Activated CD8-positive, alpha-beta memory T cell treated with anti-CD3 and anti-CD28 coated beads, Interleukin-2, amount 50 U/mL, for 24 hours (primary cell): ENCODE results near the gene ICE1.
"Not testable (repeated sequence)": the region's sequence is repeated elsewhere in the genome, so short reads cannot be mapped to it uniquely, and the experiment has no call there.

ENCODE experiments used
- DNase-seq: peaks from one replicate; pipeline ENCODE4 v3.0.0-alpha.2; 2020; ENCODE audit errors: extremely low read depth

Gene ICE1

GRCh38 chr5:5453131-5453530 is 30.7 kb downstream of the ICE1 start:
- no peak for DNase-seq

GRCh38 chr5:5454391-5454790 is 31.9 kb downstream of the ICE1 start:
- no peak for DNase-seq

- no peak for DNase-seq
These were observed 34.4 kb downstream of the ICE1 start for GRCh38 chr5:5456858-5457257.

- DNase-seq = no peak
These were observed 37.8 kb downstream of the ICE1 start for GRCh38 chr5:5460311-5460710.

GRCh38 chr5:5461012-5461411 is 38.5 kb downstream of the ICE1 start:
- no peak for DNase-seq

GRCh38 chr5:5464036-5464715 is 41.7 kb downstream of the ICE1 start:
- no peak for DNase-seq

- DNase-seq = no peak
These were observed 43.8 kb downstream of the ICE1 start for GRCh38 chr5:5466227-5466626.

GRCh38 chr5:5467737-5468136 is 45.3 kb downstream of the ICE1 start:
- DNase-seq = no peak

- no peak for DNase-seq
These were observed 48.5 kb downstream of the ICE1 start for GRCh38 chr5:5470933-5471332.

GRCh38 chr5:5473226-5473625 is 50.7 kb downstream of the ICE1 start:
- DNase-seq = no peak

- DNase-seq = no peak
These were observed 52.5 kb downstream of the ICE1 start for GRCh38 chr5:5474961-5475360.

- DNase-seq = no peak
These were observed 53.5 kb downstream of the ICE1 start for GRCh38 chr5:5475975-5476374.

GRCh38 chr5:5479578-5479977 is 57.1 kb downstream of the ICE1 start:
- not testable (repeated sequence) for DNase-seq

GRCh38 chr5:5480481-5481111 is 58.1 kb downstream of the ICE1 start:
- no peak for DNase-seq

GRCh38 chr5:5481206-5481605 is 58.7 kb downstream of the ICE1 start:
- DNase-seq = no peak

- DNase-seq = no peak
These were observed 59.2 kb downstream of the ICE1 start for GRCh38 chr5:5481633-5482032.

GRCh38 chr5:5483350-5483749 is 60.9 kb downstream of the ICE1 start:
- no peak for DNase-seq

GRCh38 chr5:5483880-5484598 is 61.6 kb downstream of the ICE1 start:
- no peak for DNase-seq

- DNase-seq = no peak
These were observed 63.6 kb downstream of the ICE1 start for GRCh38 chr5:5486122-5486521.

GRCh38 chr5:5487585-5488360 is 65.3 kb downstream of the ICE1 start:
- no peak for DNase-seq

- DNase-seq = no peak
These were observed 68.4 kb downstream of the ICE1 start for GRCh38 chr5:5490774-5491347.
